GM12878 (cell line): Measurements from ENCODE around the gene NR2C2AP. TPM values are rescaled to one million over a fixed set of nuclear protein-coding genes. Genes with fewer than 3 reads are reported as not detected.

Experiments
- ATAC-seq: fragments of 200-7000 bp; cut with Tn5 transposase; 3 replicates; pipeline ENCODE4 v1.9.1; 2020; ENCODE audit warnings: mild to moderate bottlenecking, moderate library complexity
- BruUV-seq: library from RNA; stranded (reverse); fragments of 400-500 nt; replicated peaks from 2 replicates; lab custom pipeline; 2021; lab: Mats Ljungman, UMichigan
- CTCF ChIA-PET: fragments of 300-600 bp; sonication (Branson Sonifier 250); formaldehyde crosslinking; extraction: SDS; loops from one replicate; lab custom pipeline; 2021; ENCODE audit warnings: inconsistent platforms; lab: Yijun Ruan, JAX
- POLR2A ChIA-PET: fragments of 350-600 bp; formaldehyde crosslinking; extraction: SDS; loops from one replicate; lab custom pipeline; 2021; ENCODE audit warnings: inconsistent platforms; lab: Charles Lee
- RAD21 ChIA-PET: fragments of 300-600 bp; sonication (Branson Sonifier 250); formaldehyde crosslinking; loops from one replicate; lab custom pipeline; 2023; ENCODE audit warnings: antibody characterized with exemption; ENCODE audit not compliant: unreplicated experiment; lab: Charles Lee
- SMC1A ChIA-PET: fragments of 300-600 bp; sonication (Branson Sonifier 250); formaldehyde crosslinking; loops from one replicate; lab custom pipeline; 2023; ENCODE audit not compliant: unreplicated experiment, uncharacterized antibody; lab: Charles Lee
- DNase-seq: peaks from one replicate; pipeline ENCODE4 v3.0.0-alpha.2; 2011; ENCODE audit warnings: low read depth, low spot score
- FAIRE-seq: peaks from 3 replicates; lab custom pipeline; 2011; peaks lifted over from hg19 to GRCh38; lab: Jason Lieb, UNC
- H2AFZ ChIP-seq: 2 replicates; pipeline ENCODE4 v1.6.0; 2011; ENCODE audit warnings: low read depth, low read length, control low read depth; ENCODE audit not compliant: control insufficient read depth
- H3K27ac ChIP-seq: 2 replicates; pipeline ENCODE4 v1.5.1; 2011; ENCODE audit warnings: control low read depth; ENCODE audit not compliant: control insufficient read depth, insufficient read depth
- H3K27me3 ChIP-seq, 2 experiments: replicated peaks in 1 of 2; 2 replicates each; pipeline versions ENCODE4 v1.6.0 to v1.6.1; 2011; ENCODE audit warnings: low read length in 1 of 2; ENCODE audit not compliant: control insufficient read depth in 2 of 2, insufficient read depth in 2 of 2
- H3K36me3 ChIP-seq, 2 experiments: 2 replicates each; pipeline ENCODE4 v1.5.1; 2011; ENCODE audit warnings: low read length in 1 of 2; ENCODE audit not compliant: control insufficient read depth in 2 of 2, insufficient read depth in 2 of 2
- H3K4me1 ChIP-seq: 2 replicates; pipeline ENCODE4 v1.6.1; 2011; ENCODE audit warnings: mild to moderate bottlenecking, low read length, moderate library complexity, mixed read lengths; ENCODE audit not compliant: control insufficient read depth, insufficient read depth
- H3K4me2 ChIP-seq: 2 replicates; pipeline ENCODE4 v1.6.0; 2011; ENCODE audit warnings: control low read depth; ENCODE audit not compliant: control insufficient read depth, insufficient read depth
- H3K4me3 ChIP-seq: fragments of 200-600 bp; sonication (generic); 2 replicates; pipeline ENCODE4 v1.5.1; 2016
- H3K79me2 ChIP-seq: 2 replicates; pipeline ENCODE4 v1.6.0; 2011; ENCODE audit warnings: low read length; ENCODE audit not compliant: control insufficient read depth, insufficient read depth
- H3K9ac ChIP-seq: 2 replicates; pipeline ENCODE4 v1.8.0; 2011; ENCODE audit warnings: low read length, control low read depth, mixed read lengths; ENCODE audit not compliant: control insufficient read depth, insufficient read depth
- H3K9me3 ChIP-seq: replicated peaks from 3 replicates; pipeline ENCODE4 v1.5.1; 2011; ENCODE audit warnings: mild to moderate bottlenecking, low read length; ENCODE audit not compliant: control insufficient read depth, insufficient read depth
- H4K20me1 ChIP-seq: 2 replicates; pipeline ENCODE4 v1.6.0; 2011; ENCODE audit not compliant: control insufficient read depth, insufficient read depth
- BACH1 ChIP-seq: fragments of 450-650 bp; IDR thresholded peaks from 2 replicates; pipeline ENCODE4 v1.6.1; 2017; ENCODE audit warnings: mild to moderate bottlenecking, borderline replicate concordance
- BHLHE40 ChIP-seq, 2 experiments: fragments of 450-650 bp in 1 of 2; IDR thresholded peaks; 2 replicates each; pipeline ENCODE4 v1.6.1; 2011 to 2017; ENCODE audit warnings: low read depth in 2 of 2, borderline replicate concordance in 1 of 2, improper control_type of control experiment in 1 of 2, low read length in 1 of 2, mild to moderate bottlenecking in 1 of 2
- BMI1 ChIP-seq: fragments of 450-650 bp; IDR thresholded peaks from 2 replicates; pipeline ENCODE4 v1.6.1; 2016; ENCODE audit warnings: mild to moderate bottlenecking, moderate library complexity, borderline replicate concordance
- CHD4 ChIP-seq: fragments of 200-600 bp; sonication (generic); IDR thresholded peaks from 2 replicates; pipeline ENCODE4 v1.6.1; 2016; ENCODE audit warnings: mild to moderate bottlenecking
- CREB1 ChIP-seq: IDR thresholded peaks from 2 replicates; pipeline ENCODE4 v1.6.1; 2012; ENCODE audit warnings: low read depth, mild to moderate bottlenecking, inconsistent platforms
- CREM ChIP-seq: IDR thresholded peaks from 2 replicates; pipeline ENCODE4 v1.6.1; 2014; ENCODE audit warnings: antibody characterized with exemption, low read depth
- HDAC6 ChIP-seq: fragments of 200-600 bp; sonication (generic); IDR thresholded peaks from one replicate; pipeline ENCODE4 v1.8.0; 2017; ENCODE audit warnings: antibody characterized with exemption; ENCODE audit not compliant: unreplicated experiment
- LARP7 ChIP-seq: fragments of 450-650 bp; IDR thresholded peaks from 2 replicates; pipeline ENCODE4 v1.6.1; 2017; ENCODE audit warnings: mild to moderate bottlenecking
- MYB ChIP-seq: fragments of 150-350 bp; IDR thresholded peaks from 2 replicates; pipeline ENCODE4 v1.6.1; 2014; ENCODE audit warnings: mild to moderate bottlenecking, low read depth, low read length, borderline replicate concordance
- NBN ChIP-seq: fragments of 450-650 bp; IDR thresholded peaks from 2 replicates; pipeline ENCODE4 v1.6.1; 2016
- NFIC ChIP-seq: IDR thresholded peaks from 2 replicates; pipeline ENCODE4 v1.6.1; 2012; ENCODE audit warnings: low read depth, mild to moderate bottlenecking, inconsistent platforms, low read length, moderate library complexity
- NFYA ChIP-seq: IDR thresholded peaks from 2 replicates; pipeline ENCODE4 v1.6.1; 2011; ENCODE audit warnings: low read depth, mild to moderate bottlenecking, low read length, improper control_type of control experiment, borderline replicate concordance
- NR2C1 ChIP-seq: fragments of 450-650 bp; IDR thresholded peaks from 2 replicates; pipeline ENCODE4 v1.6.1; 2017; ENCODE audit warnings: antibody characterized with exemption, mild to moderate bottlenecking, moderate library complexity
- NR2F1 ChIP-seq: fragments of 450-650 bp; conservative IDR thresholded peaks from 2 replicates; pipeline ENCODE4 v1.6.1; 2017; ENCODE audit warnings: mild to moderate bottlenecking
- SMAD1 ChIP-seq: fragments of 450-650 bp; IDR thresholded peaks from 2 replicates; pipeline ENCODE4 v1.6.1; 2018; ENCODE audit warnings: mild to moderate bottlenecking, low read depth; ENCODE audit not compliant: partially characterized antibody
- SMC3 ChIP-seq: IDR thresholded peaks from 2 replicates; pipeline ENCODE4 v1.6.1; 2011; ENCODE audit warnings: low read length, improper control_type of control experiment, borderline replicate concordance
- TCF12 ChIP-seq: IDR thresholded peaks from 2 replicates; pipeline ENCODE4 v1.6.1; 2011; ENCODE audit warnings: low read depth, mild to moderate bottlenecking, low read length
- ZNF622 ChIP-seq: fragments of 450-650 bp; IDR thresholded peaks from 2 replicates; pipeline ENCODE4 v1.6.1; 2017; ENCODE audit warnings: mild to moderate bottlenecking, inconsistent platforms
- ZZZ3 ChIP-seq: IDR thresholded peaks from 2 replicates; pipeline ENCODE4 v1.6.1; 2011; ENCODE audit warnings: low read depth; ENCODE audit not compliant: control insufficient read depth, insufficient read length
- WGBS: methylation state at CpG from one replicate; pipeline ENCODE4 v1.1.6; 2016; ENCODE audit warnings: low lambda C conversion rate; ENCODE audit not compliant: insufficient replicate concordance, insufficient coverage; ENCODE audit errors: missing lambda C conversion rate; 5-methylcytosine and 5-hydroxymethylcytosine counted together
- in situ Hi-C: fragments of 300-500 bp; cut with MboI; formaldehyde crosslinking; loops from 9 replicates; pipeline ENCODE4 v1.14.3; 2018; ENCODE audit warnings: mixed read lengths
- intact Hi-C: fragments of 100-400 bp; cut with micrococcal nuclease; formaldehyde crosslinking; loops from one replicate; pipeline ENCODE4 v1.14.2; 2022; ENCODE audit not compliant: unreplicated experiment
- polyA plus RNA-seq, 11 experiments: library from polyadenylated mRNA; depleted of rRNA in 4 of 11; unstranded in 6 of 11; stranded (reverse) in 5 of 11; fragments of >200 nt; fragmentation: Nextera tagmentation in 4 of 11; fragmentation: Illumina TruSeq in 1 of 11; extraction: Ambion mirVana in 4 of 11; extraction: Trizol in 1 of 11; gene quantifications; 1 replicate in 1 of 11; 2 replicates in 10 of 11; pipeline versions ENCODE4 v1.2.1 to v1.2.3, GENCODE V29; 2011 to 2016; ENCODE audit warnings: inconsistent platforms in 2 of 11, missing spikeins in 2 of 11, low read depth in 1 of 11
- total RNA-seq, 4 experiments: library from RNA; depleted of rRNA in 3 of 4; stranded (reverse); fragments of >200 nt in 3 of 4; fragmentation: Illumina TruSeq in 1 of 4; extraction: Trizol in 1 of 4; gene quantifications; 2 replicates each; pipeline versions ENCODE4 v1.2.1 to v1.2.3, GENCODE V29; 2013 to 2021
- TF ChIP-seq, protein P1 (sequence below): fragments of 450-650 bp; IDR thresholded peaks from 2 replicates; pipeline ENCODE4 v1.6.1; 2017; ENCODE audit warnings: mild to moderate bottlenecking, low read depth, inconsistent platforms; ENCODE audit not compliant: poor library complexity, severe bottlenecking
- TF ChIP-seq, protein P2 (sequence below): IDR thresholded peaks from 2 replicates; pipeline ENCODE4 v1.6.1; 2011; ENCODE audit warnings: low read depth, low read length, improper control_type of control experiment, borderline replicate concordance

NR2C2AP gene
- total and polyA plus RNA-seq, 10 of the 15 experiments (the other 5 are each of a cell fraction or from before 2014, with no cell fraction given) = 21.5 to 44.8 (median 28.1) TPM

DNA sequence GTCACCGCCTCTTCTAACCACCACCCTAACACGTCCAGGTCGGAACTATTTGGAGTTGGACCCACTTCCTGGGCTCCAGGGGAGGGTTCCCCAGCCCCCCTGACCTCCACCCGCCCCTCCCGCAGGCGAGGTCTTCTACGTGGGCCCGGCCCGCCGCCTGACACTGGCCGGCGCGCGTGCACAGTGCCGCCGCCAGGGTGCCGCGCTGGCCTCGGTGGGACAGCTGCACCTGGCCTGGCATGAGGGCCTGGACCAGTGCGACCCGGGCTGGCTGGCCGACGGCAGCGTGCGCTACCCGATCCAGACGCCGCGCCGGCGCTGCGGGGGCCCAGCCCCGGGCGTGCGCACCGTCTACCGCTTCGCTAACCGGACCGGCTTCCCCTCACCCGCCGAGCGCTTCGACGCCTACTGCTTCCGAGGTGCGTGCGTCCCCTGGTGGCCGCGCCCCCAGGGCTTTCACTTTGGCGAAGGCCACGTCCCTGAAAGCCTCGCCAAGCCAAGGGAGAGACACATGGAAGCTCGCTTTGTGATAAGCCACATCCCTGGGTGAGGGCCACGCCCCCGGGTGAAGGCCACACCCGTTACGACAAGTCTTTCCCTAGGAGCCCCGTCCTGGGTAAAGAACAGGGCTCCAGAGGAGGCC is 21.8 kb upstream of the NR2C2AP start:
- 13% methylated on average over 59 of the region's 59 CpGs for WGBS
- peak overlapping the region; percentile 93 for H3K4me2 ChIP-seq
- BruUV-seq = no TSS peak
- H3K27ac ChIP-seq = no peak overlapping the region
- H3K9me3 ChIP-seq = no peaks in the 10 kb centered on the region
- H2AFZ ChIP-seq = peak overlapping the region; percentile 74
- in situ Hi-C loops = no loop called here
- intact Hi-C loops = no loop called here
- H3K27me3 ChIP-seq = no peaks in the 10 kb centered on the region
- no peaks in the 10 kb centered on the region for H3K79me2 ChIP-seq
- FAIRE-seq = peak; percentile 92
- H3K9ac ChIP-seq = no peak overlapping the region
- no peaks in the 10 kb centered on the region for H3K36me3 ChIP-seq
- no peak for DNase-seq
- SMC1A ChIA-PET = interaction anchor here (0.6 to 1.8 kb wide), 3 partner anchors 11 to 890 kb away, joined by 3 to 6 read pairs (median 4); no protein-coding TSS in a partner anchor
- CTCF ChIA-PET = interaction anchor here (0.6 to 2.2 kb wide), 4 partner anchors 22 to 266 kb away, joined by 4 to 9 read pairs (median 6); partner anchors contain the start of gene NR2C2AP
- POLR2A ChIA-PET = no interaction called here
- RAD21 ChIA-PET = no interaction called here
- peaks cover 4% of the 10 kb centered on the region for H3K4me1 ChIP-seq
- peak overlapping the region; percentile 38; the same call in 1 of the 2 replicates for H3K4me3 ChIP-seq
- no peaks in the 10 kb centered on the region for H4K20me1 ChIP-seq
- peak; percentile 94 for ATAC-seq
- TF ChIP-seq BMI1 (no peak), NFIC (no peak), MYB (no peak), BACH1 (no peak), NBN (no peak), NR2C1 (no peak), CREM (0 out of 2 replicates have a peak, but pooled peaks have one; percentile 8), LARP7 (0 out of 2 replicates have a peak, but pooled peaks have one; percentile 68), NFYA (no peak), CHD4 (no peak), ZNF622 (no peak), BHLHE40 (IDR thresholded peaks at IDR 0.05; ENCODE audit: borderline replicate concordance in 1 of 2, low read depth in 2 of 2, low read length in 1 of 2) (peak in 1 of 2 experiments; percentile 54; a peak in 2 of 4 replicates), ZZZ3 (no peak), TCF12 (0 out of 2 replicates have a peak, but pooled peaks have one; percentile 19), NR2F1 (0 out of 2 replicates have a peak, but pooled peaks have one; percentile 19), SMAD1 (no peak), HDAC6 (no peak), SMC3 (peak; percentile 60), CREB1 (no peak)
- TF ChIP-seq, protein P1, sequence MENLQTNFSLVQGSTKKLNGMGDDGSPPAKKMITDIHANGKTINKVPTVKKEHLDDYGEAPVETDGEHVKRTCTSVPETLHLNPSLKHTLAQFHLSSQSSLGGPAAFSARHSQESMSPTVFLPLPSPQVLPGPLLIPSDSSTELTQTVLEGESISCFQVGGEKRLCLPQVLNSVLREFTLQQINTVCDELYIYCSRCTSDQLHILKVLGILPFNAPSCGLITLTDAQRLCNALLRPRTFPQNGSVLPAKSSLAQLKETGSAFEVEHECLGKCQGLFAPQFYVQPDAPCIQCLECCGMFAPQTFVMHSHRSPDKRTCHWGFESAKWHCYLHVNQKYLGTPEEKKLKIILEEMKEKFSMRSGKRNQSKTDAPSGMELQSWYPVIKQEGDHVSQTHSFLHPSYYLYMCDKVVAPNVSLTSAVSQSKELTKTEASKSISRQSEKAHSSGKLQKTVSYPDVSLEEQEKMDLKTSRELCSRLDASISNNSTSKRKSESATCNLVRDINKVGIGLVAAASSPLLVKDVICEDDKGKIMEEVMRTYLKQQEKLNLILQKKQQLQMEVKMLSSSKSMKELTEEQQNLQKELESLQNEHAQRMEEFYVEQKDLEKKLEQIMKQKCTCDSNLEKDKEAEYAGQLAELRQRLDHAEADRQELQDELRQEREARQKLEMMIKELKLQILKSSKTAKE = no peak
- TF ChIP-seq, protein P2, sequence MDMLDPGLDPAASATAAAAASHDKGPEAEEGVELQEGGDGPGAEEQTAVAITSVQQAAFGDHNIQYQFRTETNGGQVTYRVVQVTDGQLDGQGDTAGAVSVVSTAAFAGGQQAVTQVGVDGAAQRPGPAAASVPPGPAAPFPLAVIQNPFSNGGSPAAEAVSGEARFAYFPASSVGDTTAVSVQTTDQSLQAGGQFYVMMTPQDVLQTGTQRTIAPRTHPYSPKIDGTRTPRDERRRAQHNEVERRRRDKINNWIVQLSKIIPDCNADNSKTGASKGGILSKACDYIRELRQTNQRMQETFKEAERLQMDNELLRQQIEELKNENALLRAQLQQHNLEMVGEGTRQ = no peak
